NB4 (cell line): ENCODE results near the gene PGBD5.

Experiments used
- DNase-seq: peaks from one replicate; pipeline ENCODE4 v3.0.0; 2010; ENCODE audit warnings: low read depth
- H3K4me3 ChIP-seq: one replicate; pipeline ENCODE4 v1.5.1; 2011; ENCODE audit warnings: mild to moderate bottlenecking, low read depth, low read length, moderate library complexity
- MYC ChIP-seq: IDR thresholded peaks from 2 replicates; pipeline ENCODE4 v1.6.1; 2011; ENCODE audit warnings: low read depth, low read length
- POLR2A ChIP-seq: IDR thresholded peaks from 2 replicates; pipeline ENCODE4 v1.6.1; 2011; ENCODE audit warnings: mild to moderate bottlenecking; ENCODE audit not compliant: insufficient read length; ENCODE audit errors: extremely low read depth
- TF ChIP-seq, protein P1 (sequence below): IDR thresholded peaks from 2 replicates; pipeline ENCODE4 v1.6.1; 2011; ENCODE audit warnings: low read depth, low read length
- TF ChIP-seq, protein P2 (sequence below): IDR thresholded peaks from one replicate; pipeline ENCODE4 v1.5.1; 2012; ENCODE audit warnings: low read depth, low read length

PGBD5 gene

DNA sequence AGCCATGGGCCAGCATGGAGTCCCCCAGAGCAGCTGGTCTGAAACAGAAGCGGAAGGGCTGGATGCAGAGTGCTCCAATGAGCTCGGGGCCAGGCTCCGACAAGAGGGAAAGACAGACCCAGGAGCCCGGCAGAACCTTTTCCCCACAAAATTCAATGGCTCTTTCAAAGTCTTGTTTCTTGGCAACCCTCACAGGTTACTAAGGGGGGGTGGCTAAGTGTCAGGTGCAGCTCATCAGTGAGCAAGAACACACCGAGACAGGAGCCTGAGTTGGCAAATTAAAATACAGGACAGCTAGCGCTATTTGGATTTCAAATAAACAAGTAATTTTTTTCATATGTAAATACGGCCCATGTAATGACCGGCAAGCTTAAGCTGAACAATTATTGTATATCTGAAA, 27.3 kb downstream of the PGBD5 start:
- TF ChIP-seq, protein P1, sequence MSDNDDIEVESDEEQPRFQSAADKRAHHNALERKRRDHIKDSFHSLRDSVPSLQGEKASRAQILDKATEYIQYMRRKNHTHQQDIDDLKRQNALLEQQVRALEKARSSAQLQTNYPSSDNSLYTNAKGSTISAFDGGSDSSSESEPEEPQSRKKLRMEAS, result no peak
- no peak for TF ChIP-seq POLR2A
- TF ChIP-seq MYC, result no peak
- TF ChIP-seq, protein P2, sequence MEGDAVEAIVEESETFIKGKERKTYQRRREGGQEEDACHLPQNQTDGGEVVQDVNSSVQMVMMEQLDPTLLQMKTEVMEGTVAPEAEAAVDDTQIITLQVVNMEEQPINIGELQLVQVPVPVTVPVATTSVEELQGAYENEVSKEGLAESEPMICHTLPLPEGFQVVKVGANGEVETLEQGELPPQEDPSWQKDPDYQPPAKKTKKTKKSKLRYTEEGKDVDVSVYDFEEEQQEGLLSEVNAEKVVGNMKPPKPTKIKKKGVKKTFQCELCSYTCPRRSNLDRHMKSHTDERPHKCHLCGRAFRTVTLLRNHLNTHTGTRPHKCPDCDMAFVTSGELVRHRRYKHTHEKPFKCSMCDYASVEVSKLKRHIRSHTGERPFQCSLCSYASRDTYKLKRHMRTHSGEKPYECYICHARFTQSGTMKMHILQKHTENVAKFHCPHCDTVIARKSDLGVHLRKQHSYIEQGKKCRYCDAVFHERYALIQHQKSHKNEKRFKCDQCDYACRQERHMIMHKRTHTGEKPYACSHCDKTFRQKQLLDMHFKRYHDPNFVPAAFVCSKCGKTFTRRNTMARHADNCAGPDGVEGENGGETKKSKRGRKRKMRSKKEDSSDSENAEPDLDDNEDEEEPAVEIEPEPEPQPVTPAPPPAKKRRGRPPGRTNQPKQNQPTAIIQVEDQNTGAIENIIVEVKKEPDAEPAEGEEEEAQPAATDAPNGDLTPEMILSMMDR, result no peak
- DNase-seq, result no peak
- no peak overlapping the region for H3K4me3 ChIP-seq

DNA sequence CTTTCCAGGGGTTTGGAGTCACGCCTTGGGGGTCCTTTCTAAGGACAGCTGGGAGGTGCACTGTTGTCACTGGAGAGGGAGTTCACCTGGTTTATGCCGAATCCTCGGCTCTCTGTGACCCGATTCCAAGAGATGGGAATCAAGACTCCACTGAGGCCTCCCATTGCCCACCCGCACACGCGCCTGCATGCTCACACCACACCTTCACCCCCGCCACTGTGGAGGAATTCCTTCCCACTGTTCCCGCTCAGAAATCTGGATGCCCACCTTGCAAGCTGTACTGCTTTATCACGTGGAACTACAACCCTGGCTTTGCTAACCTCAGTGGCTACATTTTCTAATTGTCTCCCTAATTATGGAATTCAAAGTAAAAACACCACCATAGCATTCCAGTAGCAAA, 29.2 kb downstream of the PGBD5 start:
- no peak for TF ChIP-seq MYC
- TF ChIP-seq, protein P1, result no peak
- TF ChIP-seq, protein P2, result no peak
- TF ChIP-seq POLR2A, result no peak
- no peak for DNase-seq
- H3K4me3 ChIP-seq, result no peak overlapping the region

DNA sequence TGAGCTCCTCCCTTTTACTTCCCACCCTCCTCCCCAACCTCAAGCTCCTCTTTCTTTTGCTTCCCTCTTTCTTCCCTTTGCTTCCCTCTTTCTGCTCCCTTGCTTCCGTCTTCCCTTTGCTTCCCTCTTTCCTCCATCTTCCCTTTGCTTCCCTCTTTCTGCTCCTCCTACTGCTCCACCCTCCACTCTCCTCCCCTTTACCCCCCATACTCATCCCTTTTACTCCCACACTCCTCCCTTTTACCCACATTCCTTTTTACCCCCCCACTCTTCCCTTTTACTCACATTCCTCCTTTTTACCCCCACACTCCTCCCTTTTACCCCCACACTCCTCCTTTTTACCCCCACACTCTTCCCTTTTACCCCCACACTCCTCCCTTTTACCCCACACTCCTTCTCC, 30.2 kb downstream of the PGBD5 start:
- TF ChIP-seq, protein P1, result no peak
- TF ChIP-seq, protein P2, result no peak
- TF ChIP-seq MYC, result no peak
- no peak for TF ChIP-seq POLR2A
- no peak overlapping the region for H3K4me3 ChIP-seq
- no peak for DNase-seq

DNA sequence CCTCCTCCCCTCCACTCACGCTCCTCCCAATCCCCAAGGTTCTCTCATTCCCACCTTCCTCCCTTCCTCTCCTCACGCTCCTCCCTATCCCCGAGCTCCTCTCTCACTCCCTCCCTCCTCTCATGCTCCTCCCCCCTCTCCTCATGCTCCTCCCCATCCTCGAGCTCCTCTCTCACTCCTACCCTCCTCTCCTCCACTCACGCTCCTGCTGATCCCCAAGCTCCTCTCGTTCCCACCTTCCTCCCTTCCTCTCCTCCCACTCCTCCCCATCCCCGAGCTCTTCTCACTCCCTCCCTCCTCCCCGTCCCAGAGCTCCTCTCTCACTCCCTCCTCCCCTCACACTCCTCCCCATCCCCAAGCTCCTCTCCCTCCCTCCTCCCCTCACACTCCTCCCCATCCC, 31.4 kb downstream of the PGBD5 start:
- no peak overlapping the region for H3K4me3 ChIP-seq
- no peak for DNase-seq
- no peak for TF ChIP-seq MYC
- TF ChIP-seq, protein P2, result no peak
- TF ChIP-seq POLR2A, result no peak
- TF ChIP-seq, protein P1, result no peak

DNA sequence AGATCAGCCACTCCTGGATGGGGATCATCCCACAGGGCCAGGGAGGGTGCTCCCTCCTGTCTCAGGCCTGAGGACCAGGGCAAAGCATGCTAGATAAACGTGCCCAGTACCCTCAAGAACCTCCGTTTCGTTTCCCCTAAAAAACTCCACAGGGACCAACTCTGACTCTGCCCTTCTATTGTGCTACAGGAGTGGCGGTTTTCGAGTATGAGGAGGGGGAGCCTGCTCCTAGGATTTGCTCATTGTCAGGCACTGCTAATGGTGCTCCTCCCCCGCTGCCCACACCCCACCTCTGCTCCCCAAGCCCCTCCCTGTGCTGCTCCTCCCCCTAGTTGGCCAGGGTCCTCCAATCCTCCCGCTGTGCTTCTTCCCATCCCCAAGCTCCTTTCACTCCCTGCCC, 32.0 kb downstream of the PGBD5 start:
- peak; percentile 15 for DNase-seq
- TF ChIP-seq POLR2A (no peak), MYC (no peak)
- TF ChIP-seq, protein P2, result no peak
- TF ChIP-seq, protein P1, result no peak
- H3K4me3 ChIP-seq, result no peak overlapping the region

DNA sequence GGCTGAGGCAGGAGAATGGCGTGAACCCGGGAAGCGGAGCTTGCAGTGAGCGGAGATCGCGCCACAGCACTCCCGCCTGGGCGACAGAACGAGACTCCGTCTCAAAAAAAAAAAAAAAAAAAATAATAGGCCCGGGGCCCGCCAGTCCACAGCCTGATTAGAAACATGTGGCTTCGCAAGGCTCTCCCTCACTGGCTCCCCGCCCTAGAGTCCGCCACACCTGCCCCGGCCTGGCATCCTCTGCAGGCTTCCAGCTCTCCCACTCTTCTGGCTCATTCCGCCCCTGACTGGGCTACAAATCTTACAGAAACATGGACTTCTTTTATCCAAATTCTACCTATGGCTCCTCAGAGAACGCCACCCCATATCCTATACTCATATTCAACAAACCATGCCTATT, 32.4 kb downstream of the PGBD5 start:
- TF ChIP-seq POLR2A (no peak), MYC (no peak)
- TF ChIP-seq, protein P2, result no peak
- TF ChIP-seq, protein P1, result no peak
- no peak for DNase-seq
- H3K4me3 ChIP-seq, result no peak overlapping the region
